ENCODE measurements around the gene NPAS3.

- TF ChIP-seq CTCF (IDR thresholded peaks at IDR 0.05) (no peak), POLR2A (IDR thresholded peaks at IDR 0.05) (no peak)
Observed at GRCh38 chr14:33073023-33073422, 134.3 kb downstream of the NPAS3 start.
